NT2/D1 (cell line): ENCODE data around the gene ST6GALNAC2.

Experiments
- DNase-seq: peaks from one replicate; pipeline ENCODE4 v3.0.0-alpha.2; 2011; ENCODE audit warnings: low read depth, low spot score
- H3K27me3 ChIP-seq: 2 replicates; pipeline ENCODE4 v1.6.0; 2011; ENCODE audit warnings: mild to moderate bottlenecking; ENCODE audit not compliant: insufficient read length, insufficient read depth
- H3K36me3 ChIP-seq: 2 replicates; pipeline ENCODE4 v1.6.1; 2011; ENCODE audit warnings: mild to moderate bottlenecking, low read length, mixed read lengths; ENCODE audit not compliant: insufficient read depth, insufficient read length
- H3K4me1 ChIP-seq: 2 replicates; pipeline ENCODE4 v1.5.1; 2011; ENCODE audit not compliant: insufficient read depth, insufficient read length
- H3K4me3 ChIP-seq: 2 replicates; pipeline ENCODE4 v1.5.1; 2011; ENCODE audit warnings: low read depth; ENCODE audit not compliant: insufficient read length
- H3K9ac ChIP-seq: 2 replicates; pipeline ENCODE4 v1.6.0; 2011; ENCODE audit warnings: low read depth; ENCODE audit not compliant: insufficient read length
- H3K9me3 ChIP-seq: 2 replicates; pipeline ENCODE4 v1.5.1; 2011; ENCODE audit warnings: mild to moderate bottlenecking, low read length; ENCODE audit not compliant: insufficient read depth
- SUZ12 ChIP-seq: IDR thresholded peaks from 2 replicates; pipeline ENCODE4 v1.6.1; 2011; ENCODE audit not compliant: insufficient read length, insufficient read depth; ENCODE audit errors: extremely low read depth
- YY1 ChIP-seq: IDR thresholded peaks from 2 replicates; pipeline ENCODE4 v1.6.1; 2011; ENCODE audit not compliant: insufficient read length, insufficient read depth
- ZNF274 ChIP-seq: IDR thresholded peaks from 2 replicates; pipeline ENCODE4 v1.6.1; 2011; ENCODE audit warnings: mild to moderate bottlenecking, low read depth, low read length

Gene ST6GALNAC2

GRCh38 chr17:76557368-76558197, 28.1 kb downstream of the ST6GALNAC2 start:
- Histone ChIP-seq H3K27me3 (no peaks in the 10 kb centered on the region), H3K36me3 (peaks cover 45% of the 10 kb centered on the region), H3K4me3 (peak overlapping the region; percentile 98), H3K4me1 (peaks cover 2% of the 10 kb centered on the region), H3K9ac (peak overlapping the region; percentile 99), H3K9me3 (no peaks in the 10 kb centered on the region)
- TF ChIP-seq SUZ12, result no peak
- peak; percentile 61 for TF ChIP-seq YY1
- DNase-seq, result peak; percentile 95

GRCh38 chr17:76556765-76557367, 28.8 kb downstream of the ST6GALNAC2 start:
- Histone ChIP-seq H3K36me3 (peaks cover 40% of the 10 kb centered on the region), H3K27me3 (no peaks in the 10 kb centered on the region), H3K4me3 (peak overlapping the region; percentile 98), H3K4me1 (no peaks in the 10 kb centered on the region), H3K9ac (peak overlapping the region; percentile 99), H3K9me3 (no peaks in the 10 kb centered on the region)
- TF ChIP-seq ZNF274, result no peak
- DNase-seq, result no peak

GRCh38 chr17:76554131-76554530, 31.5 kb downstream of the ST6GALNAC2 start:
- Histone ChIP-seq H3K9me3 (no peaks in the 10 kb centered on the region), H3K4me1 (peaks cover 3% of the 10 kb centered on the region), H3K36me3 (peaks cover 13% of the 10 kb centered on the region), H3K27me3 (no peaks in the 10 kb centered on the region), H3K9ac (no peak overlapping the region), H3K4me3 (no peak overlapping the region)
- no peak for DNase-seq
- TF ChIP-seq YY1, result no peak
- TF ChIP-seq ZNF274, result no peak
- TF ChIP-seq SUZ12, result no peak

- Histone ChIP-seq H3K36me3 (peaks cover 6% of the 10 kb centered on the region), H3K4me3 (no peak overlapping the region), H3K9me3 (no peaks in the 10 kb centered on the region), H3K9ac (no peak overlapping the region), H3K27me3 (no peaks in the 10 kb centered on the region), H3K4me1 (peaks cover 3% of the 10 kb centered on the region)
- no peak for TF ChIP-seq ZNF274
- no peak for TF ChIP-seq SUZ12
- TF ChIP-seq YY1, result no peak
- no peak for DNase-seq
These were observed 32.3 kb downstream of the ST6GALNAC2 start for GRCh38 chr17:76553178-76553908.

- Histone ChIP-seq H3K9ac (no peak overlapping the region), H3K36me3 (no peaks in the 10 kb centered on the region), H3K4me1 (peaks cover 9% of the 10 kb centered on the region), H3K9me3 (no peaks in the 10 kb centered on the region), H3K4me3 (no peak overlapping the region), H3K27me3 (no peaks in the 10 kb centered on the region)
- TF ChIP-seq SUZ12, result no peak
- DNase-seq, result no peak
These were observed 34.0 kb downstream of the ST6GALNAC2 start for GRCh38 chr17:76551685-76552084.

GRCh38 chr17:76550712-76551615, 34.7 kb downstream of the ST6GALNAC2 start:
- TF ChIP-seq SUZ12 (no peak), ZNF274 (no peak), YY1 (no peak)
- no peak overlapping the region for H3K9ac ChIP-seq
- DNase-seq, result no peak
- H3K4me1 ChIP-seq, result peaks cover 14% of the 10 kb centered on the region
- H3K9me3 ChIP-seq, result no peaks in the 10 kb centered on the region
- H3K36me3 ChIP-seq, result no peaks in the 10 kb centered on the region
- no peaks in the 10 kb centered on the region for H3K27me3 ChIP-seq
- H3K4me3 ChIP-seq, result no peak overlapping the region

GRCh38 chr17:76549539-76549938, 36.1 kb downstream of the ST6GALNAC2 start:
- no peak overlapping the region for H3K9ac ChIP-seq
- no peak overlapping the region for H3K4me3 ChIP-seq
- H3K4me1 ChIP-seq, result peaks cover 16% of the 10 kb centered on the region
- H3K36me3 ChIP-seq, result no peaks in the 10 kb centered on the region
- H3K9me3 ChIP-seq, result no peaks in the 10 kb centered on the region
- no peak for DNase-seq
- no peaks in the 10 kb centered on the region for H3K27me3 ChIP-seq
- TF ChIP-seq YY1 (no peak), SUZ12 (no peak), ZNF274 (no peak)
